Astrocyte (in vitro differentiated cells and primary cell): Measurements from ENCODE around the gene AP5Z1.

Experiments used
- EZH2 ChIP-seq: IDR thresholded peaks from 2 replicates; pipeline ENCODE4 v1.6.1; 2012; ENCODE audit warnings: mild to moderate bottlenecking, low read length, inconsistent platforms; ENCODE audit not compliant: insufficient read depth
- TF ChIP-seq, protein P1 (sequence below): IDR thresholded peaks from 2 replicates; pipeline ENCODE4 v1.5.1; 2011; ENCODE audit warnings: low read depth, mild to moderate bottlenecking, inconsistent platforms, low read length, moderate library complexity; ENCODE audit not compliant: insufficient read depth

DNA sequence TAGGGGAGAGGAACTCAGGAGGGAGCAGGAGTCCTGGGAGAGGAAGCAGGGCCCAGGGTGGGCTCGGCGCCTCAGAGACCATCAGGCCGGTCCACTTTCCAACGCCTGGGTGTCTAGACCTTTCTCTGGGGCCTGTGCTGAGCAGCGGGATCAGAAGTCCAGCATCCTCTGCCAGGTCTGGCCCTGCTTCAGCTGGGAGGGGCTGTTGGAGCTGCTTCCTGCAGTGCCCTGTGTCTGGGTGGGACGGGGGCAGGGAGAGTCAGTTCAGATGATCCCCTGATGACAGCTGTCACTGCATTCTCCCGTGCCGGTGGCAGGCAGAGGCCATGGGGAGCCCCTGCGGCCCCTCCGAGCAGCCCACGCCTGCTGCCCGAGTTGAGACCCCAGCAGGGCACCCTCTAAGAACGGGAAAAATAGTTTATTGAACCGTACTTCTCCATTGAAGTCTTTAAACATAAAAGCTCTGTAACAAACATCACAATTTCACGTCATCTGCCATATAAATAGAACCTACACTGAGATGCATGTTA lies 23.3 kb downstream of the AP5Z1 start:
- TF ChIP-seq, protein P1, sequence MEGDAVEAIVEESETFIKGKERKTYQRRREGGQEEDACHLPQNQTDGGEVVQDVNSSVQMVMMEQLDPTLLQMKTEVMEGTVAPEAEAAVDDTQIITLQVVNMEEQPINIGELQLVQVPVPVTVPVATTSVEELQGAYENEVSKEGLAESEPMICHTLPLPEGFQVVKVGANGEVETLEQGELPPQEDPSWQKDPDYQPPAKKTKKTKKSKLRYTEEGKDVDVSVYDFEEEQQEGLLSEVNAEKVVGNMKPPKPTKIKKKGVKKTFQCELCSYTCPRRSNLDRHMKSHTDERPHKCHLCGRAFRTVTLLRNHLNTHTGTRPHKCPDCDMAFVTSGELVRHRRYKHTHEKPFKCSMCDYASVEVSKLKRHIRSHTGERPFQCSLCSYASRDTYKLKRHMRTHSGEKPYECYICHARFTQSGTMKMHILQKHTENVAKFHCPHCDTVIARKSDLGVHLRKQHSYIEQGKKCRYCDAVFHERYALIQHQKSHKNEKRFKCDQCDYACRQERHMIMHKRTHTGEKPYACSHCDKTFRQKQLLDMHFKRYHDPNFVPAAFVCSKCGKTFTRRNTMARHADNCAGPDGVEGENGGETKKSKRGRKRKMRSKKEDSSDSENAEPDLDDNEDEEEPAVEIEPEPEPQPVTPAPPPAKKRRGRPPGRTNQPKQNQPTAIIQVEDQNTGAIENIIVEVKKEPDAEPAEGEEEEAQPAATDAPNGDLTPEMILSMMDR: no peak
- no peak for TF ChIP-seq EZH2
